Body of pancreas (tissue), 4 donors: ENCODE results near the gene G6PC1. TPM values are rescaled to one million over a fixed set of nuclear protein-coding genes. Genes with fewer than 3 reads are reported as not detected.

Experiments
- ATAC-seq: fragments of 150-250 bp; one replicate; pipeline ENCODE4 v1.9.1; 2016
- DNase-seq, 4 donors: peaks; one replicate each; pipeline ENCODE4 v3.0.0-alpha.2; 2019
- H3K27ac ChIP-seq, 4 donors: fragments of 200-600 bp; sonication (generic); 1 replicate in 3 of 4; 2 replicates in 1 of 4; pipeline versions ENCODE4 v1.5.1 to v1.6.1; 2016 to 2019; ENCODE audit warnings: mild to moderate bottlenecking in 1 of 4, mixed read lengths in 1 of 4, moderate library complexity in 1 of 4
- H3K27me3 ChIP-seq, 2 donors: fragments of 200-600 bp; sonication (generic); one replicate each; pipeline ENCODE4 v1.6.0; 2016; ENCODE audit warnings: mild to moderate bottlenecking in 1 of 2
- H3K36me3 ChIP-seq, 2 donors: fragments of 200-600 bp; sonication (generic); replicated peaks in 1 of 2; 2 replicates each; pipeline ENCODE4 v1.5.1; 2016; ENCODE audit warnings: low read depth in 2 of 2; ENCODE audit not compliant: insufficient read depth in 1 of 2
- H3K4me1 ChIP-seq: fragments of 200-600 bp; sonication (generic); one replicate; pipeline ENCODE4 v1.6.0; 2016
- H3K4me3 ChIP-seq, 2 donors: fragments of 200-600 bp; sonication (generic); 1 replicate in 1 of 2; 2 replicates in 1 of 2; pipeline ENCODE4 v1.5.1; 2016 to 2019
- H3K9me3 ChIP-seq, 3 donors: fragments of 200-600 bp; sonication (generic); 1 replicate in 2 of 3; 2 replicates in 1 of 3; pipeline ENCODE4 v1.5.1; 2016
- CTCF ChIP-seq, 7 experiments: fragments of 450-650 bp in 4 of 7; fragments of 200-600 bp in 3 of 7; sonication (generic) in 3 of 7; IDR thresholded peaks; one replicate each; pipeline ENCODE4 v1.5.1; 2016 to 2019; ENCODE audit warnings: antibody characterized with exemption in 7 of 7
- POLR2A ChIP-seq, 3 donors: fragments of 450-650 bp; IDR thresholded peaks; one replicate each; pipeline ENCODE4 v1.6.1; 2016; ENCODE audit warnings: antibody characterized with exemption in 3 of 3, mild to moderate bottlenecking in 2 of 3
- WGBS, 2 donors: methylation state at CpG; one replicate each; pipeline ENCODE4 v1.1.5; 2017; 5-methylcytosine and 5-hydroxymethylcytosine counted together
- intact Hi-C: fragments of 100-400 bp; cut with DNase I; formaldehyde crosslinking; loops from one replicate; pipeline ENCODE4 v1.15.1; 2023
- small RNA-seq: library from RNA; depleted of rRNA; stranded (forward); fragments of <200 nt; gene quantifications from one replicate; pipeline ENCODE3, GENCODE V24; 2016
- total RNA-seq, 2 donors: library from RNA; depleted of rRNA; stranded (reverse); fragments of >200 nt; gene quantifications; one replicate each; pipeline ENCODE4 v1.1.0, GENCODE V29; 2016

The G6PC1 gene
- total RNA-seq, 2 donors from 2014 or later, result 2.6 TPM; not detected in 1

- no peaks in the 10 kb centered on the region for H3K9me3 ChIP-seq
- intact Hi-C loops, result no loop called here
- DNase-seq (peak; percentile 46 to 59 (median 54)), ATAC-seq (peak; percentile 82)
- H3K4me3 ChIP-seq, result no peak overlapping the region
- TF ChIP-seq POLR2A (IDR thresholded peaks at IDR 0.05) (no peak), CTCF (IDR thresholded peaks at IDR 0.05) (peak; percentile 33 to 80 (median 71))
- 33% methylated on average over 9 of the region's 9 CpGs for WGBS, 2 donors
- H3K27ac ChIP-seq, result peak overlapping the region in 3 of 4 donors; percentile 36 to 56 (median 41)
- H3K4me1 ChIP-seq, result no peaks in the 10 kb centered on the region
- no peaks in the 10 kb centered on the region for H3K27me3 ChIP-seq
- H3K36me3 ChIP-seq, result no peaks in the 10 kb centered on the region
Measured at GRCh38 chr17:42937712-42938596, 37.4 kb downstream of the G6PC1 start.

GRCh38 chr17:42944211-42944610 is 43.6 kb downstream of the G6PC1 start:
- no peak for TF ChIP-seq POLR2A (IDR thresholded peaks at IDR 0.05)
- TF ChIP-seq CTCF (IDR thresholded peaks at IDR 0.05), result no peak
- Histone ChIP-seq H3K4me3 (no peak overlapping the region), H3K27ac (no peak overlapping the region), H3K36me3 (no peaks in the 10 kb centered on the region), H3K27me3 (no peaks in the 10 kb centered on the region), H3K9me3 (no peaks in the 10 kb centered on the region), H3K4me1 (no peaks in the 10 kb centered on the region)
- intact Hi-C loops, result loop anchor here (10.0 kb wide), 1 partner anchor 249 kb away; no protein-coding TSS in a partner anchor
- DNase-seq (no peak), ATAC-seq (no peak)
- 23 to 30% methylated on average over 3 of the region's 3 CpGs for WGBS, 2 donors

GRCh38 chr17:42946812-42947211 is 46.2 kb downstream of the G6PC1 start:
- TF ChIP-seq POLR2A (IDR thresholded peaks at IDR 0.05) (no peak), CTCF (IDR thresholded peaks at IDR 0.05) (no peak)
- ATAC-seq, result no peak
- WGBS, 2 donors, result 87 to 95% methylated on average over 1 of the region's 1 CpG
- Histone ChIP-seq H3K9me3 (no peaks in the 10 kb centered on the region), H3K27ac (no peak overlapping the region), H3K4me3 (no peak overlapping the region), H3K4me1 (no peaks in the 10 kb centered on the region), H3K36me3 (peaks cover 0 to 13% of the 10 kb centered on the region in 2 donors), H3K27me3 (no peaks in the 10 kb centered on the region)
- intact Hi-C loops, result loop anchor here (10.0 kb wide), 1 partner anchor 252 kb away; no protein-coding TSS in a partner anchor
- DNase-seq, result no peak

GRCh38 chr17:42950044-42950783 is 49.6 kb downstream of the G6PC1 start:
- peaks cover 0 to 27% of the 10 kb centered on the region in 2 donors for H3K36me3 ChIP-seq

More at GRCh38 chr17:42950044-42950783, 49.6 kb downstream of the G6PC1 start:
- DNase-seq (no peak), ATAC-seq (no peak)
- H3K27me3 ChIP-seq, result no peaks in the 10 kb centered on the region
- H3K4me1 ChIP-seq, result peaks cover 5% of the 10 kb centered on the region
- H3K4me3 ChIP-seq, result no peak overlapping the region
- no peak for TF ChIP-seq POLR2A (IDR thresholded peaks at IDR 0.05)
- no peak for TF ChIP-seq CTCF (IDR thresholded peaks at IDR 0.05)
- H3K9me3 ChIP-seq, result no peaks in the 10 kb centered on the region
- 86 to 91% methylated on average over 13 of the region's 13 CpGs for WGBS, 2 donors
- H3K27ac ChIP-seq, result no peak overlapping the region
- intact Hi-C loops, result no loop called here

Small RNA genes lying within 50 kb of the gene (small RNA-seq; reads per million reads assigned to genes)
- gene RF00561, result not detected
- gene RNU6-287P, result not detected

Other genes with a start within 250 kb of the G6PC1 start
- gene TUBG2, start 241.5 kb upstream of the G6PC1 start, total RNA-seq, result 10 to 100 TPM; 64.1 to 80.4 TPM
- gene PLEKHH3, start 223.8 kb upstream of the G6PC1 start, total RNA-seq, result 100 to 1,000 TPM in 1 of 2 donors, 10 to 100 TPM in 1; 63.0 to 105 TPM
- gene CCR10, start 219.0 kb upstream of the G6PC1 start, total RNA-seq, result under 1 TPM; 0.78 to 0.99 TPM
- 1 to 10 TPM; 4.9 to 6.7 TPM for gene CNTNAP1, start 218.3 kb upstream of the G6PC1 start, total RNA-seq
- 10 to 100 TPM; 19.1 to 28.5 TPM for gene EZH1, start 155.8 kb upstream of the G6PC1 start, total RNA-seq
- gene RAMP2, start 139.6 kb upstream of the G6PC1 start, total RNA-seq, result 1 to 10 TPM; 3.1 to 7.6 TPM
- 10 to 100 TPM; 17.8 to 23.9 TPM for gene VPS25, start 127.3 kb upstream of the G6PC1 start, total RNA-seq
- gene WNK4, start 120.2 kb upstream of the G6PC1 start, total RNA-seq, result under 1 TPM in 1 of 2 donors, not detected in 1; 0.26 TPM
- gene COA3, start 102.1 kb upstream of the G6PC1 start, total RNA-seq, result 10 to 100 TPM; 69.2 to 72.4 TPM
- gene CNTD1, start 101.9 kb upstream of the G6PC1 start, total RNA-seq, result not detected
- gene BECN1, start 76.5 kb upstream of the G6PC1 start, total RNA-seq, result 10 to 100 TPM; 50.4 to 65.1 TPM
- 10 to 100 TPM; 41.2 to 51.6 TPM for gene PSME3, start 67.4 kb upstream of the G6PC1 start, total RNA-seq
- gene AOC2, start 56.2 kb upstream of the G6PC1 start, total RNA-seq, result 1 to 10 TPM; 1.0 to 3.0 TPM
- gene AOC3, start 49.6 kb upstream of the G6PC1 start, total RNA-seq, result 10 to 100 TPM in 1 of 2 donors, 1 to 10 TPM in 1; 6.5 to 55.7 TPM
- gene AARSD1, start 63.7 kb downstream of the G6PC1 start, total RNA-seq, result 10 to 100 TPM; 44.5 to 51.9 TPM
- gene PTGES3L, start 79.3 kb downstream of the G6PC1 start, total RNA-seq, result under 1 TPM in 1 of 2 donors, not detected in 1; 0.52 TPM
- 10 to 100 TPM; 17.1 to 37.6 TPM for gene RUNDC1, start 79.8 kb downstream of the G6PC1 start, total RNA-seq
- 100 to 1,000 TPM; 406 to 507 TPM for gene RPL27, start 97.6 kb downstream of the G6PC1 start, total RNA-seq
- 10 to 100 TPM; 16.2 to 19.5 TPM for gene IFI35, start 106.0 kb downstream of the G6PC1 start, total RNA-seq
- gene VAT1, start 121.6 kb downstream of the G6PC1 start, total RNA-seq, result 100 to 1,000 TPM in 1 of 2 donors, 10 to 100 TPM in 1; 83.7 to 101 TPM
- gene RND2, start 124.4 kb downstream of the G6PC1 start, total RNA-seq, result under 1 TPM; 0.33 to 0.52 TPM
- 1 to 10 TPM; 2.6 to 7.6 TPM for gene BRCA1, start 224.6 kb downstream of the G6PC1 start, total RNA-seq